DND-41 (cell line): ENCODE results near the gene C10orf105.

Experiments used
- CTCF ChIP-seq: IDR thresholded peaks from 2 replicates; pipeline ENCODE4 v1.5.1; 2012; ENCODE audit warnings: borderline replicate concordance, low read length, moderate library complexity, mild to moderate bottlenecking; ENCODE audit not compliant: poor library complexity, severe bottlenecking; ENCODE audit errors: extremely low read depth
- EZH2 ChIP-seq: IDR thresholded peaks from 3 replicates; pipeline ENCODE4 v1.6.1; 2012; ENCODE audit warnings: borderline replicate concordance, low read depth, mild to moderate bottlenecking, moderate library complexity, low read length, inconsistent platforms; ENCODE audit not compliant: severe bottlenecking

DNA sequence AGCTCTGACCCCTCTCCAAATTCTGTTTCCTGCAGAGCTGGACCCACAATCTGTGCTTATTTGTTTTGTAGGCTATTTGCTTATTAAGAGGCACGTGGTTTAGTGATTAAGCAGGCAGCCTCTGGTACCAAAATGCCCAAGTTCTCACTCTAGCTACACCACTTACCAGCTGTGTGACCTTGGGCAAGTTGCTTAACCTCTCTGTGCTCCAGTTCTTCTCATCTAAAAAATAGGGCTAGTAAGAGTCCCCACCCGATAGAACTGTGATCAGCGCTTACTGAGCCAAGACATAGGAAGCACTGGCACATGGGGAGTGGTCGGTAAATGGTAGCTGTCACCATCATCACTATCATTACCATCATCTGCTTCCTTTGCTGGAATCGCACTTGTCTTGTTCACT, 20.8 kb downstream of the C10orf105 start:
- TF ChIP-seq CTCF (no peak), EZH2 (no peak)
